Dermis blood vessel endothelial cell (primary cell): ENCODE results near the gene MAL. TPM values are rescaled to one million over a fixed set of nuclear protein-coding genes. Genes with fewer than 3 reads are reported as not detected.
"Not testable (repeated sequence)": the region's sequence is repeated elsewhere in the genome, so short reads cannot be mapped to it uniquely, and the experiment has no call there.

Experiments used
- DNase-seq: peaks from one replicate; pipeline ENCODE4 v3.0.0; 2010
- total RNA-seq: library from RNA; depleted of rRNA; stranded (reverse); fragments of >200 nt; gene quantifications from 2 replicates; pipeline ENCODE4 v1.2.3, GENCODE V29; 2014

The MAL gene
- total RNA-seq, 1 donor from 2014 or later: 4.8 TPM

GRCh38 chr2:95063086-95063958 is 37.8 kb downstream of the MAL start:
- no peak for DNase-seq

- no peak for DNase-seq
Observed at GRCh38 chr2:95068256-95068655, 42.7 kb downstream of the MAL start.

GRCh38 chr2:95069465-95069864 is 44.0 kb downstream of the MAL start:
- DNase-seq: no peak

GRCh38 chr2:95071856-95072255 is 46.3 kb downstream of the MAL start:
- no peak for DNase-seq

- DNase-seq: no peak
Observed at GRCh38 chr2:95072424-95072823, 46.9 kb downstream of the MAL start.

- no peak for DNase-seq
Observed at GRCh38 chr2:95073856-95074662, 48.6 kb downstream of the MAL start.

GRCh38 chr2:95074663-95075439 is 49.3 kb downstream of the MAL start:
- DNase-seq: no peak

- no peak for DNase-seq
Observed at GRCh38 chr2:95075440-95076132, 50.1 kb downstream of the MAL start.

GRCh38 chr2:95076705-95077529 is 51.4 kb downstream of the MAL start:
- peak; percentile 72 for DNase-seq

- DNase-seq: peak; percentile 11
Observed at GRCh38 chr2:95077530-95077825, 52.0 kb downstream of the MAL start.

GRCh38 chr2:95077861-95078603 is 52.5 kb downstream of the MAL start:
- no peak for DNase-seq

- DNase-seq: no peak
Observed at GRCh38 chr2:95079199-95079683, 53.7 kb downstream of the MAL start.

GRCh38 chr2:95082477-95082876 is 57.0 kb downstream of the MAL start:
- no peak for DNase-seq

- no peak for DNase-seq
Observed at GRCh38 chr2:95086017-95086416, 60.5 kb downstream of the MAL start.

- DNase-seq: no peak
Observed at GRCh38 chr2:95087379-95087778, 61.9 kb downstream of the MAL start.

- DNase-seq: no peak
Observed at GRCh38 chr2:95091885-95092555, 66.5 kb downstream of the MAL start.

- not testable (repeated sequence) for DNase-seq
Observed at GRCh38 chr2:95098273-95098672, 72.8 kb downstream of the MAL start.

- no peak for DNase-seq
Observed at GRCh38 chr2:95099910-95100309, 74.4 kb downstream of the MAL start.
